Measurements from ENCODE around the gene YARS1. TPM values are rescaled to one million over a fixed set of nuclear protein-coding genes. Genes with fewer than 3 reads are reported as not detected.

The YARS1 gene
- total and polyA plus RNA-seq, 2 of the 4 experiments (the other 2 are of a cell fraction), result 100 to 166 TPM

DNA sequence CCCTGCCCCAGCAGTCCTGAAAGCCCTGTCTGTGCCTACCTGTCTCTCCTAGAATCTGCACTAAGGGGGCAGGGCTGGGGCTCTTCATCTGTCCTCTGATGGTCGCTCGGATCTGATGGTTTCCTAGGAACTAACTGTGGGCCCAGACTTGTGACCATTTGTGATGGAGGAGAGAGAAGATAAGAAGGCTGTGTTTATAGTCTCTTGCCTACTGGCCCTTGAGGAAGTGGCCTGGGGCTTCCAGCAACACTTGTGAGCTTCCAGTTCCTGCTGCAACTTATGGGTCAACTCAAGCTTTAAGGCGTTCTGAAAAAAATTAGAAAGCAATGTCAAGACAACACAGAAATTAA, 61.4 kb downstream of the YARS1 start:
- Histone ChIP-seq H4K20me1 (ENCODE audit: insufficient read depth, low read length) (peaks cover 10% of the 10 kb centered on the region), H3K4me1 (ENCODE audit: control insufficient read depth, insufficient read depth, low read length) (peaks cover 23% of the 10 kb centered on the region), H3K9me3 (ENCODE audit: control insufficient read depth, insufficient read depth, low read length) (no peaks in the 10 kb centered on the region), H3K14ac (replicated peaks; ENCODE audit: low read depth, low read length) (no peak overlapping the region), H3K9me1 (ENCODE audit: insufficient read depth, low read length) (peaks cover 9% of the 10 kb centered on the region), H3K4me2 (ENCODE audit: low read depth, low read length) (no peak overlapping the region), H2BK15ac (ENCODE audit: low read depth, low read length) (no peak overlapping the region), H4K91ac (ENCODE audit: insufficient read depth, low read depth, low read length) (no peak overlapping the region), H2BK20ac (ENCODE audit: low read depth, low read length) (no peak overlapping the region), H4K8ac (ENCODE audit: low read depth in 2 of 2, low read length in 2 of 2) (no peak overlapping the region), H3K4ac (ENCODE audit: low read depth, low read length) (no peak overlapping the region), H4K5ac (ENCODE audit: low read depth, low read length) (no peak overlapping the region), H3K18ac (ENCODE audit: low read depth, low read length) (no peak overlapping the region), H3K23ac (ENCODE audit: low read depth, low read length) (no peak overlapping the region), H3K36me3 (ENCODE audit: control insufficient read depth, insufficient read depth, low read length) (no peaks in the 10 kb centered on the region), H2AK9ac (replicated peaks; ENCODE audit: low read depth, low read length, poor library complexity) (no peak overlapping the region), H3K9ac (ENCODE audit: low read depth, low read length) (no peak overlapping the region), H3K79me1 (ENCODE audit: low read depth in 1 of 2, low read length in 2 of 2) (peaks cover under 1 to 22% of the 10 kb centered on the region in 2 experiments; a peak in 3 of 4 replicates), H3K4me3 (ENCODE audit: insufficient read depth, low read depth, low read length) (no peak overlapping the region), H2BK120ac (ENCODE audit: low read depth, low read length) (no peak overlapping the region), H3K27ac (ENCODE audit: insufficient read depth, low read length) (no peak overlapping the region), H3K56ac (ENCODE audit: extremely low read depth, insufficient read depth, low read length) (no peak overlapping the region), H2AFZ (replicated peaks; ENCODE audit: low read length, poor library complexity) (no peak overlapping the region), H2AK5ac (ENCODE audit: low read depth, low read length) (no peak overlapping the region), H3K27me3 (ENCODE audit: control insufficient read depth, insufficient read depth, low read length) (peaks cover 12% of the 10 kb centered on the region), H2BK5ac (ENCODE audit: low read depth, low read length, poor library complexity, severe bottlenecking) (no peak overlapping the region)
- dilution Hi-C loops (cut with HindIII; ENCODE audit: low sequenced_read_pairs, unreplicated experiment), result no loop called here
- in situ Hi-C loops (cut with MboI; ENCODE audit: low sequenced_read_pairs), result no loop called here
- ATAC-seq (ENCODE audit: low read depth) (no peak), DNase-seq (no peak)
- POLR2A ChIA-PET (ENCODE audit: unreplicated experiment), result no interaction called here
- TF ChIP-seq, protein P1, sequence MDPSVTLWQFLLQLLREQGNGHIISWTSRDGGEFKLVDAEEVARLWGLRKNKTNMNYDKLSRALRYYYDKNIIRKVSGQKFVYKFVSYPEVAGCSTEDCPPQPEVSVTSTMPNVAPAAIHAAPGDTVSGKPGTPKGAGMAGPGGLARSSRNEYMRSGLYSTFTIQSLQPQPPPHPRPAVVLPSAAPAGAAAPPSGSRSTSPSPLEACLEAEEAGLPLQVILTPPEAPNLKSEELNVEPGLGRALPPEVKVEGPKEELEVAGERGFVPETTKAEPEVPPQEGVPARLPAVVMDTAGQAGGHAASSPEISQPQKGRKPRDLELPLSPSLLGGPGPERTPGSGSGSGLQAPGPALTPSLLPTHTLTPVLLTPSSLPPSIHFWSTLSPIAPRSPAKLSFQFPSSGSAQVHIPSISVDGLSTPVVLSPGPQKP (IDR thresholded peaks at IDR 0.05; ENCODE audit: borderline replicate concordance, low read depth, low read length), result no peak
- no peak for TF ChIP-seq RAD21 (IDR thresholded peaks at IDR 0.05; ENCODE audit: low read length)
- TF ChIP-seq, protein P2, sequence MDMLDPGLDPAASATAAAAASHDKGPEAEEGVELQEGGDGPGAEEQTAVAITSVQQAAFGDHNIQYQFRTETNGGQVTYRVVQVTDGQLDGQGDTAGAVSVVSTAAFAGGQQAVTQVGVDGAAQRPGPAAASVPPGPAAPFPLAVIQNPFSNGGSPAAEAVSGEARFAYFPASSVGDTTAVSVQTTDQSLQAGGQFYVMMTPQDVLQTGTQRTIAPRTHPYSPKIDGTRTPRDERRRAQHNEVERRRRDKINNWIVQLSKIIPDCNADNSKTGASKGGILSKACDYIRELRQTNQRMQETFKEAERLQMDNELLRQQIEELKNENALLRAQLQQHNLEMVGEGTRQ (IDR thresholded peaks at IDR 0.05; ENCODE audit: low read depth, low read length), result no peak
- intact Hi-C loops (cut with micrococcal nuclease), result no loop called here
- no CpG with 5 or more reads among the region's 3 CpGs for WGBS, 2 experiments (ENCODE audit: extremely low coverage in 2 of 2, insufficient read length in 1 of 2)
- BruUV-seq (replicated peaks), result no TSS peak
- CTCF ChIA-PET, result interaction anchor here (0.9 kb wide), 1 partner anchor 10 kb away, joined by 4 read pairs; no protein-coding TSS in a partner anchor
